SK-N-SH (cell line): ENCODE measurements around the gene POPDC3. TPM values are rescaled to one million over a fixed set of nuclear protein-coding genes. Genes with fewer than 3 reads are reported as not detected.

ENCODE experiments used
- CTCF ChIA-PET: fragments of 300-600, 350-600 bp; formaldehyde crosslinking; extraction: SDS; loops from one replicate; lab custom pipeline; 2021; lab: Yijun Ruan, JAX
- POLR2A ChIA-PET: fragments of 350-600 bp; sonication (Branson Sonifier 250); formaldehyde crosslinking; extraction: SDS; loops from one replicate; lab custom pipeline; 2020; ENCODE audit warnings: antibody characterized with exemption, inconsistent platforms; lab: Yijun Ruan, JAX
- DNase-seq: peaks from one replicate; pipeline ENCODE4 v3.0.0; 2012
- H2AFZ ChIP-seq: fragments of 200-600 bp; sonication (generic); 2 replicates; pipeline ENCODE4 v1.8.1; 2016; ENCODE audit warnings: antibody characterized with exemption, mild to moderate bottlenecking, low read depth
- H3F3A ChIP-seq: fragments of 200-600 bp; sonication (generic); replicated peaks from 2 replicates; pipeline ENCODE3; 2016; ENCODE audit warnings: antibody characterized with exemption, mild to moderate bottlenecking; ENCODE audit not compliant: insufficient read depth
- H3K27ac ChIP-seq, 2 experiments: fragments of 200-500 bp in 1 of 2; fragments of 200-600 bp in 1 of 2; sonication (Bioruptor generic) in 1 of 2; sonication (generic), shearing (Covaris generic) in 1 of 2; 2 replicates each; pipeline versions ENCODE4 v1.5.1 to v1.6.1; 2014 to 2016; ENCODE audit warnings: low read depth in 2 of 2, inconsistent platforms in 1 of 2, low read length in 1 of 2, mild to moderate bottlenecking in 1 of 2, mixed read lengths in 1 of 2
- H3K27me3 ChIP-seq: fragments of 200-600 bp; sonication (generic), shearing (Covaris generic); 2 replicates; pipeline ENCODE4 v1.6.1; 2016; ENCODE audit warnings: mixed run types; ENCODE audit not compliant: insufficient read depth
- H3K36me3 ChIP-seq, 2 experiments: fragments of 200-500 bp in 1 of 2; fragments of 200-600 bp in 1 of 2; sonication (Bioruptor generic) in 1 of 2; sonication (generic) in 1 of 2; replicated peaks in 1 of 2; 2 replicates each; pipeline versions ENCODE3 to v1.5.1; 2014 to 2016; ENCODE audit warnings: low read length in 1 of 2, mild to moderate bottlenecking in 1 of 2; ENCODE audit not compliant: insufficient read depth in 2 of 2, control insufficient read depth in 1 of 2
- H3K4me1 ChIP-seq, 2 experiments: fragments of 200-500 bp in 1 of 2; fragments of 200-600 bp in 1 of 2; sonication (Bioruptor generic) in 1 of 2; sonication (generic), shearing (Covaris generic) in 1 of 2; 2 replicates each; pipeline versions ENCODE4 v1.5.1 to v1.6.1; 2014 to 2016; ENCODE audit warnings: low read depth in 1 of 2, low read length in 1 of 2, mixed run types in 1 of 2; ENCODE audit not compliant: insufficient read depth in 2 of 2, control insufficient read depth in 1 of 2
- H3K4me2 ChIP-seq: fragments of 200-600 bp; sonication (generic), shearing (Covaris generic); 2 replicates; pipeline ENCODE4 v1.6.1; 2017; ENCODE audit warnings: mixed run types
- H3K4me3 ChIP-seq, 2 experiments: fragments of 200-500 bp in 1 of 2; fragments of 200-600 bp in 1 of 2; sonication (Bioruptor generic) in 1 of 2; sonication (generic), shearing (Covaris generic) in 1 of 2; 2 replicates each; pipeline versions ENCODE4 v1.5.1 to v1.8.1; 2014 to 2016; ENCODE audit warnings: low read depth in 2 of 2, inconsistent platforms in 1 of 2, low read length in 1 of 2, mild to moderate bottlenecking in 1 of 2, mixed read lengths in 1 of 2, moderate library complexity in 1 of 2
- H3K79me2 ChIP-seq: fragments of 200-600 bp; sonication (generic); 2 replicates; pipeline ENCODE4 v1.8.1; 2017; ENCODE audit warnings: mild to moderate bottlenecking; ENCODE audit not compliant: insufficient read depth
- H3K9ac ChIP-seq: fragments of 200-600 bp; sonication (generic); 2 replicates; pipeline ENCODE4 v1.6.1; 2017; ENCODE audit warnings: mixed run types
- H3K9me2 ChIP-seq: fragments of 200-600 bp; sonication (generic); 2 replicates; pipeline ENCODE4 v1.6.1; 2017; ENCODE audit warnings: mixed run types
- H3K9me3 ChIP-seq: fragments of 200-600 bp; sonication (generic); 2 replicates; pipeline ENCODE4 v1.6.1; 2017; ENCODE audit warnings: mixed run types, mild to moderate bottlenecking, moderate library complexity
- H4K20me1 ChIP-seq: fragments of 200-600 bp; sonication (generic); 2 replicates; pipeline ENCODE4 v1.6.1; 2017; ENCODE audit warnings: mild to moderate bottlenecking, mixed run types; ENCODE audit not compliant: insufficient read depth
- CTCF ChIP-seq: fragments of 200-600 bp; sonication (generic); IDR thresholded peaks from 2 replicates; pipeline ENCODE4 v1.6.1; 2017; ENCODE audit warnings: antibody characterized with exemption, mild to moderate bottlenecking, moderate library complexity
- ELF1 ChIP-seq: IDR thresholded peaks from 2 replicates; pipeline ENCODE4 v1.4.0; 2012
- FOSL2 ChIP-seq: IDR thresholded peaks from 2 replicates; pipeline ENCODE4 v1.4.0; 2012; ENCODE audit warnings: low read depth, mild to moderate bottlenecking, moderate library complexity, borderline replicate concordance
- FOXJ3 ChIP-seq: sonication (generic); formaldehyde crosslinking; IDR thresholded peaks from 2 replicates; pipeline ENCODE4 v1.5.1; 2020; ENCODE audit warnings: mild to moderate bottlenecking, missing genetic modification reagents
- MAX ChIP-seq: IDR thresholded peaks from 2 replicates; pipeline ENCODE4 v1.4.0; 2012; ENCODE audit warnings: low read depth
- MXI1 ChIP-seq: IDR thresholded peaks from 2 replicates; pipeline ENCODE4 v1.6.1; 2012; ENCODE audit warnings: mild to moderate bottlenecking, low read depth, low read length, improper control_type of control experiment
- PBX3 ChIP-seq: IDR thresholded peaks from 2 replicates; pipeline ENCODE4; 2012
- REST ChIP-seq: IDR thresholded peaks from 2 replicates; pipeline ENCODE4 v1.6.1; 2012; ENCODE audit warnings: mild to moderate bottlenecking, low read depth, low read length, moderate library complexity
- SIN3A ChIP-seq: IDR thresholded peaks from 2 replicates; pipeline ENCODE4 v1.6.1; 2012; ENCODE audit warnings: low read depth, mild to moderate bottlenecking, low read length, moderate library complexity, borderline replicate concordance
- TAF1 ChIP-seq: IDR thresholded peaks from 2 replicates; pipeline ENCODE4 v1.6.1; 2012; ENCODE audit warnings: low read depth, mild to moderate bottlenecking, low read length, moderate library complexity, borderline replicate concordance
- TCF12 ChIP-seq: IDR thresholded peaks from 2 replicates; pipeline ENCODE4 v1.4.0; 2012
- WGBS: methylation state at CpG from one replicate; pipeline ENCODE4 v1.1.6; 2017; ENCODE audit warnings: low lambda C conversion rate; 5-methylcytosine and 5-hydroxymethylcytosine counted together
- polyA plus RNA-seq, 3 experiments: library from polyadenylated mRNA; depleted of rRNA; stranded (reverse); fragments of >200 nt; gene quantifications; 2 replicates each; pipeline ENCODE4 v1.2.3, GENCODE V29; 2012

The POPDC3 gene
- polyA plus RNA-seq, 1 of the 3 experiments (the other 2 are of a cell fraction), result 19.0 TPM

GRCh38 chr6:105167914-105168313 is 11.9 kb downstream of the POPDC3 start (continued):
- TF ChIP-seq PBX3, result no peak
- TF ChIP-seq SIN3A, result no peak

DNA sequence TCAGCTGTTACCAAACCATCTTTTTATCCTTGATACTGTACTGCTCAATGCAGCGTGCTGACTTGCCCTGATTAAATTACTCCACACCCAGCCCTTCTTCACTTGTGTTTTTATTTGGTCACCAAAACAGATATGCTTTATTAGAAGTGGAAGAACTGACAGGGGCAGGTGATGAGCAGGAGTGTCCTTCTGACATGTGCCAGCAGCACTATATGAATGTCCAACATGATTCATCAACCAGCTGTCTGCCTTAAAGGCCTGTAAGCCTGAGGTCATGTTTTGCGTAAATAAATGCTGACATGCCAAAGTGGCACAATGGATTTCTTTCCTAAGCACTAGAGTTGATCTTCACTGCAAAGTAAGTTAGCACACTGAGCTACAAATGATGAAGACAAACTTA is 15.4 kb downstream of the POPDC3 start:
- no peaks in the 10 kb centered on the region for H3K9me3 ChIP-seq
- H3K4me3 ChIP-seq, result no peak overlapping the region
- no peaks in the 10 kb centered on the region for H4K20me1 ChIP-seq
- peaks cover 20% of the 10 kb centered on the region for H3K79me2 ChIP-seq
- peak; percentile 25 for DNase-seq
- peak overlapping the region; percentile 3 to 50; a peak in 3 of 4 replicates for H3K27ac ChIP-seq
- no peaks in the 10 kb centered on the region for H3F3A ChIP-seq
- H3K27me3 ChIP-seq, result no peaks in the 10 kb centered on the region
- 74% methylated on average over 2 of the region's 2 CpGs for whole genome bisulfite sequencing
- H3K36me3 ChIP-seq, result peaks cover 8 to 16% of the 10 kb centered on the region in 2 experiments
- POLR2A ChIA-PET, result no interaction called here
- H3K9ac ChIP-seq, result no peak overlapping the region
- H3K9me2 ChIP-seq, result no peaks in the 10 kb centered on the region
- no peak overlapping the region for H3K4me2 ChIP-seq
- TF ChIP-seq TAF1, result no peak
- TF ChIP-seq TCF12, result peak; percentile 75
- no peak for TF ChIP-seq ELF1
- TF ChIP-seq FOXJ3 (CRISPR knock-in tag), result peak; percentile 30; the same call in 1 of the 2 replicates
- TF ChIP-seq MAX, result 0 out of 2 replicates have a peak, but pooled peaks have one; percentile 24
- TF ChIP-seq FOSL2, result peak; percentile 30; the same call in 1 of the 2 replicates
- 0 out of 2 replicates have a peak, but pooled peaks have one; percentile 51 for TF ChIP-seq SIN3A
- 0 out of 2 replicates have a peak, but pooled peaks have one; percentile 26 for TF ChIP-seq REST
- no peak for TF ChIP-seq CTCF
- peak; percentile 84 for TF ChIP-seq PBX3
- TF ChIP-seq MXI1, result peak; percentile 73
- CTCF ChIA-PET, result interaction anchor here (1.0 to 3.6 kb wide), 7 partner anchors 14 to 238 kb away, joined by 3 to 10 read pairs (median 6); partner anchors contain the start of genes POPDC3 and PREP
- peaks cover 8 to 12% of the 10 kb centered on the region in 2 experiments; a peak in 2 of 4 replicates for H3K4me1 ChIP-seq
- no peak overlapping the region for H2AFZ ChIP-seq
